Stimulated activated CD4-positive, alpha-beta T cell treated with anti-CD3 and anti-CD28 coated beads, Interleukin-2, amount 100 ng/mL, for 24 hours (primary cell): ENCODE measurements around the gene ADAD1.
"Not testable (repeated sequence)": the region's sequence is repeated elsewhere in the genome, so short reads cannot be mapped to it uniquely, and the experiment has no call there.

Experiments
- DNase-seq, 2 donors: peaks; one replicate each; pipeline ENCODE4 v3.0.0-alpha.2; 2020

Gene ADAD1

DNA sequence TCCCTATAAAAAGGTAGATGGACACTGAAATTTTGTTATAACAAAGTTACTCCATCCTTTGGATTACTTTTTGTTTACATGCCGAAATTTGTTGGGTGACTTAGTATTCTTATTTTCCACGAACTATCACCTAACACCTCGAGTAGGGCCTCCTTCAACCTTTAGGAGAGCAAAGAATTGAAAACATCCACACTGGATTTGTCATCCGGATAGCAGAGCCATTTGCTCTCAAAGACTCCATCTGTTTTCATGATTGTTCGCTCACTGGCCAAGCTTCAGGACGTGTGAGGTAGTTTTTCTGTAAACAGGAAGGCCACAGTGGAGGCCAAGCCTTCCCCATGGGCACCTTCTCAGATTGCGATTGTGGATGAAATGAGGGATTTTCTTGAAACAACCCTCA is at the start of gene ADAD1:
ADAD1 (plus strand) TSS at position 301 of the 400 bp plus-strand sequence. CDS start 1,059 bp downstream, outside the sequence.
- no peak for DNase-seq

DNA sequence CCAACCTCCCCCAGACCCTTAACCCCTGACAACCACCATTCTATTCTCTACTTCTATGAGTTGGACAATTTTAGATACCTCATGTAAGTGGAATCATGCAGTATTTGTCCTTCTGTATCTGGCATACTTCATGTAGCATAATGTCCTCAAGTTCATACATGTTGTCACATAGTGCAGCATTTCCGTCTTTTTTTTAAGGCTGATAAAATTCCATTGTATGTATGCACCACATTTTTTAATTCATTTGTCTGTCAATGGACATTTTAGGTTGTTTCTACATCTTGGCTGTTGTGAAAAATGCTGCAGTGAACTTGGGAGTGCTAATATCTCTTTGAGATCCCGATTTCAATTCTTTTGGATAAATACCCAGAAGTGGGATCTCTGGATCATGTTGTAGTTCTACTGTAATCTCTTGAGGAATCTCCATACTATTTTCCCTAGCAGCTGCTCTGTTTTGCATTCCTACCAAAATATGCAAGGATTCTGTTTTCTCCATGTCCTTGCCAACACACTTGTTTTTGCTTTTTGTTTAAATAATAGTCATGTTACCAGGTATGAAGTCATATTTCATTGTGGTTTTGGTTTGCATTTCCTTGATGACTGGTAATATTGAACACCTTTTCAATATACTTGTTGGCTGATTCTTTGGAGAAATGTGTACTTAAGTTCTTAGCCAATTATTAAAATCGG is 48.8 kb upstream of the ADAD1 start:
- DNase-seq: no peak

DNA sequence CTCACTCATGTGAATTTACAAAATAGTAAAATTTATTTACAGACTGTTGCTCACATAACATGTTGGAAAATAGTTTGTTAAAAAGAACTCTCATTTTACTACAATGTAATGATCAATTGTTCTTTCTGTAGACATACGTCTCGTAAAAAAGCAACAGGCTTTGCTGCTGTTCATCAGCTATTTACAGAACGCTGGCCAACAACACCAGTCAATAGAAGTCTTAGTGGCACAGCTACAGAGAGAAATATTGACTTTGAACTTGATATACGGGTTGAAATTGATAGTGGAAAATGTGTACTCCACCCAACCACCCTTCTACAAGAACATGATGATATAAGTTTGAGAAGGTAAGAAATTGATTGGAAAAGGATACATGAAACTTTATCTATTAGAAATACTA is 47.6 kb upstream of the ADAD1 start:
- no peak for DNase-seq

- no peak for DNase-seq
Measured at GRCh38 chr4:122334828-122335227, 44.0 kb upstream of the ADAD1 start.

GRCh38 chr4:122341886-122342285 is 36.9 kb upstream of the ADAD1 start:
- DNase-seq: no peak

DNA sequence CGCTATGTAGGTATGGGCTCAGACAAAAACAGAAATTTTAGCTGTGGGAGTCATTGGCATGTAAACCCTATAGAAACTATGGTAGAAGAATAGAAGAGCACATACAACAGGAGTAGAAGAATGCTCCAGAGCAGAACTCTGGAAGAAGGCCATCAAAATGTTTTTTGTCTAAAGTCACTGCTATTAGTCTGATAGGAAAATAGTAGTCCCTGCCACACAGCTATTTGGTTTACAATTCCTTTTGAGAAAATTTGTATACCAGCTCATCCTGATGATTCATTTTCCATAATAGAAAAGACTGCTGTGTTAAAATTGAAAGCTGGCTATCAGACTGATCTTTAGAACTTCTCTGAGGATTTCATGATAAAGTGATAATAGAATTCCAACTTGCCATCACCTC is 32.8 kb upstream of the ADAD1 start:
- no peak for DNase-seq

- no peak for DNase-seq
Measured at GRCh38 chr4:122346503-122346902, 32.3 kb upstream of the ADAD1 start.

GRCh38 chr4:122356317-122356808 is 22.4 kb upstream of the ADAD1 start:
- no peak for DNase-seq

- no peak for DNase-seq
Measured at GRCh38 chr4:122360754-122361153, 18.1 kb upstream of the ADAD1 start.

GRCh38 chr4:122364700-122365404 is 14.0 kb upstream of the ADAD1 start:
- DNase-seq: peak in 1 of 2 donors; percentile 5

GRCh38 chr4:122368786-122369185 is 10.0 kb upstream of the ADAD1 start:
- not testable (repeated sequence) for DNase-seq

DNA sequence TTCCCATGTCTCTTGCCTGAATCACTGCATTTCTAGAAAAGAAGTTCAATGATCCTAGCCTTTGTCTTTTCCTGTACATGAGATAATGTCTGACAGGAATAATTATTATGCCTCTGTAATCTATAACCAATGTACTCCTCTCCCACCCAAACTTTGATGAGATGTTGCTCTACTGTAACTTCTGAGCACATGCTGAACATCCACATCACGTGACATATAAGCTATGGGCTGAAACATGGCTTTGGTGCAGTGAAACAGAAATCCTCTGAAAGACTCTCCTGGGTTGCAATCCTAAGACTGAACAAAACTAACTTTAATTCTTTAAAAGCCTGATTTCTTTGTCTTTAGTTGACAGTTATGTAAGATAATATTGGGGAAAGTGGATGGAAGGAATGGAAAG is 1.5 kb upstream of the ADAD1 start:
- no peak for DNase-seq

DNA sequence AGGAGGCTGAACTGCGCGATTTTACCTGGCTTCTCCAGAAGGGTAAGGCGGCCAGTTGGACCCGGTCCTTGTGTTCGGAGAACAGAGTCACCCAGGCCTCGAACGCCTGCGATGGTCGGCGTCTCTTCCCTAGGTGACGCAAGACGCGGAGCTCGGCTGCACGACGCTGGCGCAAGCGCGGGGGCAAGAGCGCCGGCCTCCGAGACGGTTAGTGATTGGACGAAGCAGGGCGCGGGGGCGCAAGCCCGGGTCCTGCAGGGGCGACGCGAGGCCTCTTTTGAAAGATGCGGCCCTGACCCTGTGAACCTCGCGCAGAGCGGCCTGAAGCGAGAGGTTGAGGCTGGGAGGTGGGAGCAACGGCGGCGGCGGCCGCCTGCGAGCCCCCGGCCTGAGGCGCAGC is 428 bp downstream of the ADAD1 start:
- DNase-seq: no peak

DNA sequence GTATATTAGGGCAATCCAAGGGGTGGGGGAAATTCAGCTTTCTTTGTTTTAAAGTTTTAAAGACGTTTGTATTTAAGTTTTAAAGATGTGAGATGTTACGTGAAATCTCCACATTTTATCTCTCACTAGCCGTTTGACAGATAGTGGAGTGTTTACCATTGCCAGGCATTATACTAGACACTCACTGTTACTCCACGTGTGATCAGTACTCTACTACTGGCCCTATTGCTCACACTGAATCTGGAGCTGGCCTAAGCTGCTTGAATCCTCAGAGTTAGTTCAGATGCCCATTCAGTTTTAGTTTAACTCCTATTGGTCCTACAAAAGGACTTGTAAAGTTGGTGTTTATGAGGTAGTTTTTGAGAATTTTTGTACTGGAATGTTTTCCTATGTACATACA is 4.5 kb downstream of the ADAD1 start:
- no peak for DNase-seq

DNA sequence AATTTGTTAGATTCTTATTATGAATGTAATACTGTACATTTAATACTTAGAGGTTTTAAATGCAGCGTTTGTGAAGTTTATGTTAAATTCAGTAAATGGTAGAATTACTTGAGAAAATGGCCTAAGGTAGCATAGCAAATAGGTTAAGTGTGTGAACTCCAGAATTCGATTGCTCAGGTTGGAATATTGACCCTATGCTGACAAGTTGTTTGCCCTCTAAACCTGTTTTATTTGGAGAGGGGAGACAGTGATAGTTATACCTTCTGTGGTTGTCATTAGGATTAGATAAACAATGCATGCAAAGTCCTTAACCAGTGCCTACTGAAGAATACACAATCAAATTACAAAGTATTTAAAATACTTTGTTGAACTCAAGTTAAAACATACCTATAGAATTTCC is 5.4 kb downstream of the ADAD1 start:
- DNase-seq: no peak

DNA sequence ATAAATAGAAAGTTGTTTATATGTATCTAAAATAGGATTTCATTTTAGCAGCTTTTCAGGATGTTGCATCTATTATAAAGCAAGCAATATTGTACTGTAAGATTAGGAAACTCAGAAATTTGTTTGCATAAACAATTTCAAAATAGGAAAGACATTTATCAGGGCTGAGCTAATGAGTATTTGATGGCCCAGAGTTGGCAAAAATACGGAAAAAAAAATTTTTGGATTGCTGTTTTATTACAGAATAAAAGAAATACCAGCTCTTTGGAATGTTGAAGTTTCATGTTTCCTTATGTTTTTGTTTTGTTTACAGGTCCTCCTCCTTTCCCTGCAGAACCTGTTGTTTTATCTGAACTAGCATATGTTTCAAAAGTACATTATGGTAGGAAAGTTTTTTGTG is 14.5 kb downstream of the ADAD1 start:
- no peak for DNase-seq

- DNase-seq: no peak
Measured at GRCh38 chr4:122403861-122404260, 25.1 kb downstream of the ADAD1 start.

DNA sequence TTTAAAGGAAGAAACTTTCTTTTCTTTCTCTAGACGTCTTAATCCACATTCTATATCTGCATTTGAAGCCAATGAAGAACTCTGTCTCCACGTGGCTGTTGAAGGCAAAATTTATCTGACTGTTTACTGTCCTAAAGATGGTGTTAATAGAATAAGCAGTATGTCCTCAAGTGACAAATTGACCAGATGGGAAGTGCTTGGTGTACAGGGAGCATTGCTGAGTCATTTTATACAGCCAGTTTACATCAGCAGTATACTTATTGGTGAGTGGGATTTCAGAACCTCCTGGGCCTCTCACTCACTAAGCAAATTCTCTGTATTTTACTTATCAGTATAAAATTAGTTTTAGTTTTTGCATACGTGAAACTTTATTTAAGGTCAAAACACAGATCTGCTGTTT is 33.7 kb downstream of the ADAD1 start:
- no peak for DNase-seq

DNA sequence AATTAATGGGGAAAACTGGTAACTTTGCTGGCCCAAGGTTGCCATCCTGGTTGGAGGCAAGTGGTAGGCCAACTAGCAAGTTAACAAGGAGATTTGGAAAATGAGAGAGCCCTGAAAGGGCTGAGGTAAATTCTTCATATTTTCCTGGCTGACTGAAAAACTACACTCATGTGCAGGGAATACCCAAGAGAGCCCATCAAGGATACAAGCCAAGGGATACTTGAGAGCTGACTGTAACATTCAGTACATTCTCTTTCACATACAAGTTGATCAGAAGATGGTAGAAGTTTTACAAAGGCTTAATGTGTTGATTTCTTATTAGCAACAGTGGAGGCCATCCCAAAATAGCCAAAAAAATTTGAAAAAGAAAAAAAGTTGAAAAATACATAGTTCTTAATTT is 44.4 kb downstream of the ADAD1 start:
- no peak for DNase-seq

DNA sequence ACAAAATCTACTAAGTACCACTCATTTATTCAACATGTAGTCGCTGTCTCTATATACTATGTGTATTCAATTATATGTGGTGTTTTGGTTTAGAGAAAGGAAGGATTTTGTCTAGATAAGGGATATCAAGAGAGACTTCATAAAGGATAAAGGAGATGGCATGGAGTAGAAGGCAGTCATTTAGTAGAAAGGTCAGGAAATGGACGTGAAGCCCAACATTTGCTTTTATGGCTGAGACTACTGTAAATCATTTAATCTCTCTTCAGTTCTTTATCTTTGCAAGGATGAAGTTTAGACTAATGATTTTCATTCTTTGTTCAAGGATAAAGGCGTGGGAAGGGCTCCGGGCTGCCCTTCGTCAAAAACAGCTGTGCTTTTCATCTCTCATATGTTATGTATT is 52.5 kb downstream of the ADAD1 start:
- DNase-seq: no peak

DNA sequence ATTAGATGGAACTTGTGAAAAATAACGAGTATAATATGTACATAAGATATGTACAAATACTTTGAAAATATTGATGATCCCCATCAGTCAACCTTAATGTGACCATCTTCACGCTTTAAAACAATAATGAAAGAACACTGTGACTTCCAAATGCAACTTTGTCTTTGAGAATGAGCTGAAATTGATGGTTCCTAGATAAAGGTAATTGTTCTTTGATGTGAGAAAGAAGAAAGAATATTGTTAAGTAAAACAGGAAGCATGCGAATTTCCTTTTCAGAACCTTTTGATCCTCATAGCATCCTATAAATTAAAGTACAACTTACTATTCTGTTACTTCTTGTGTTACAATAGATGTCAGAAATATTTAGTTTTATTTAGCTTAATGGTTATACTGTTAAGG is 55.5 kb downstream of the ADAD1 start:
- DNase-seq: no peak

- peak; percentile 38 to 60 for DNase-seq
Measured at GRCh38 chr4:122450847-122451246, 72.0 kb downstream of the ADAD1 start.

- DNase-seq: no peak
Measured at GRCh38 chr4:122453384-122453995, 74.7 kb downstream of the ADAD1 start.
